ENCODE results near the gene HMGCL. TPM values are rescaled to one million over a fixed set of nuclear protein-coding genes. Genes with fewer than 3 reads are reported as not detected.
A peak's percentile ranks its signal among the peaks of the same experiment; 100 is the strongest.

HMGCL gene
- total RNA-seq, 1 experiment from 2014 or later = 19.4 TPM

GRCh38 chr1:23800400-23801337 lies 24.6 kb downstream of the HMGCL start, which contains the start of gene GALE:
Gene GALE, minus strand, starts transcription at chr1:23800754. Its CDS starts 1,747 bp downstream, at chr1:23799007.
- peak; percentile 91 to 94 for DNase-seq
- no peak for TF ChIP-seq CTCF (IDR thresholded peaks at IDR 0.05; ENCODE audit: insufficient read depth in 1 of 2, low read depth in 1 of 2, low read length in 1 of 2, severe bottlenecking in 1 of 2, unreplicated experiment in 1 of 2)
- Mint-ChIP-seq H3K4me1 (ENCODE audit: low read depth, unreplicated experiment) (no peaks in the 10 kb centered on the region), H3K36me3 (ENCODE audit: insufficient read depth, unreplicated experiment) (peaks cover 31% of the 10 kb centered on the region), H3K27ac (ENCODE audit: unreplicated experiment) (peak within 1 kb of the TSS; percentile 96), H3K27me3 (ENCODE audit: insufficient read depth, unreplicated experiment) (no peaks in the 10 kb centered on the region), H3K9me3 (ENCODE audit: unreplicated experiment) (no peaks in the 10 kb centered on the region), H3K4me3 (ENCODE audit: unreplicated experiment) (peak within 1 kb of the TSS; percentile 91)
- H3K9me3 ChIP-seq = no peaks in the 10 kb centered on the region
- H3K36me3 ChIP-seq (ENCODE audit: control insufficient read depth, insufficient read depth, low read length) = no peaks in the 10 kb centered on the region; the same call in 1 of the 2 replicates
- intact Hi-C loops (cut with micrococcal nuclease; ENCODE audit: unreplicated experiment) = loop anchor here (1.0 to 10.0 kb wide), 3 partner anchors 9 to 224 kb away; partner anchors contain the start of gene LYPLA2
- ChIA-PET CTCF (interaction anchor here (0.5 to 2.2 kb wide), 8 partner anchors 9 to 616 kb away, joined by 3 to 9 read pairs (median 4); partner anchors contain the start of genes HMGCL and PITHD1), POLR2A (interaction anchor here (0.6 to 3.5 kb wide), 10 partner anchors 9 to 164 kb away, joined by 3 to 20 read pairs (median 5); partner anchors contain the start of genes HMGCL, LYPLA2, PITHD1 and PNRC2)
- BruUV-seq (replicated peaks) = no TSS peak
- no peaks in the 10 kb centered on the region for H3K27me3 ChIP-seq (replicated peaks; ENCODE audit: control insufficient read depth, insufficient read depth, low read length)
- peak within 1 kb of the TSS; percentile 96 for H3K4me3 ChIP-seq (ENCODE audit: low read depth, low read length)
- peaks cover 7% of the 10 kb centered on the region; the same call in 1 of the 2 replicates for H3K4me1 ChIP-seq

GRCh38 chr1:23799570-23800399 lies 25.4 kb downstream of the HMGCL start:
- ChIA-PET CTCF (interaction anchor here (0.6 to 2.2 kb wide), 6 partner anchors 8 to 139 kb away, joined by 3 to 6 read pairs (median 4); partner anchors contain the start of genes FUCA1, HMGCL and PITHD1), POLR2A (interaction anchor here (0.6 to 3.5 kb wide), 9 partner anchors 8 to 160 kb away, joined by 3 to 20 read pairs (median 5); partner anchors contain the start of genes HMGCL, LYPLA2, PITHD1 and PNRC2)
- no peaks in the 10 kb centered on the region for H3K4me1 Mint-ChIP-seq (ENCODE audit: low read depth, unreplicated experiment)

More at GRCh38 chr1:23799570-23800399, 25.4 kb downstream of the HMGCL start:
- peak; percentile 71 to 78 for DNase-seq
- H3K4me3 ChIP-seq (ENCODE audit: low read depth, low read length) = peak overlapping the region; percentile 96
- no peaks in the 10 kb centered on the region for H3K27me3 Mint-ChIP-seq (ENCODE audit: insufficient read depth, unreplicated experiment)
- peak overlapping the region; percentile 96 for H3K27ac Mint-ChIP-seq (ENCODE audit: unreplicated experiment)
- H3K36me3 ChIP-seq (ENCODE audit: control insufficient read depth, insufficient read depth, low read length) = no peaks in the 10 kb centered on the region; the same call in 1 of the 2 replicates
- H3K9me3 Mint-ChIP-seq (ENCODE audit: unreplicated experiment) = no peaks in the 10 kb centered on the region
- H3K4me1 ChIP-seq = peaks cover 7% of the 10 kb centered on the region; the same call in 1 of the 2 replicates
- intact Hi-C loops (cut with micrococcal nuclease; ENCODE audit: unreplicated experiment) = loop anchor here (1.0 to 10.0 kb wide), 3 partner anchors 8 to 225 kb away; partner anchors contain the start of gene LYPLA2
- peaks cover 40% of the 10 kb centered on the region for H3K36me3 Mint-ChIP-seq (ENCODE audit: insufficient read depth, unreplicated experiment)
- peak overlapping the region; percentile 91 for H3K4me3 Mint-ChIP-seq (ENCODE audit: unreplicated experiment)
- BruUV-seq (replicated peaks) = TSS peak; percentile 45
- H3K9me3 ChIP-seq = no peaks in the 10 kb centered on the region
- no peaks in the 10 kb centered on the region for H3K27me3 ChIP-seq (replicated peaks; ENCODE audit: control insufficient read depth, insufficient read depth, low read length)
- no peak for TF ChIP-seq CTCF (IDR thresholded peaks at IDR 0.05; ENCODE audit: insufficient read depth in 1 of 2, low read depth in 1 of 2, low read length in 1 of 2, severe bottlenecking in 1 of 2, unreplicated experiment in 1 of 2)
